IMR-90 (cell line): Measurements from ENCODE around the gene DGKH. TPM values are rescaled to one million over a fixed set of nuclear protein-coding genes. Genes with fewer than 3 reads are reported as not detected.
A peak's percentile ranks its signal among the peaks of the same experiment; 100 is the strongest.

Experiments used
- ATAC-seq: fragments of 200-7000 bp; cut with Tn5 transposase; 2 replicates; pipeline ENCODE4 v1.9.1; 2020; ENCODE audit warnings: low read depth, mild to moderate bottlenecking, moderate library complexity
- BruUV-seq: library from RNA; stranded (reverse); fragments of 400-500 nt; replicated peaks from 2 replicates; lab custom pipeline; 2021; lab: Mats Ljungman, UMichigan
- CTCF ChIA-PET: fragments of 300-600 bp; formaldehyde crosslinking; extraction: SDS; loops from one replicate; lab custom pipeline; 2021; ENCODE audit warnings: antibody characterized with exemption; lab: Yijun Ruan, JAX
- POLR2A ChIA-PET: fragments of 300-600 bp; sonication (Branson Sonifier 250); formaldehyde crosslinking; loops from one replicate; lab custom pipeline; 2022; ENCODE audit warnings: antibody characterized with exemption; ENCODE audit not compliant: unreplicated experiment; lab: Charles Lee
- DNase-seq: peaks from one replicate; pipeline ENCODE4 v3.0.0; 2013
- H2AFZ ChIP-seq: replicated peaks from 2 replicates; pipeline ENCODE3; 2013; ENCODE audit warnings: low read length, mild to moderate bottlenecking; ENCODE audit not compliant: poor library complexity
- H2AK5ac ChIP-seq: 2 replicates; pipeline ENCODE4 v1.6.1; 2013; ENCODE audit warnings: low read depth, low read length, inconsistent platforms
- H2AK9ac ChIP-seq: replicated peaks from 2 replicates; pipeline ENCODE3; 2013; ENCODE audit warnings: mild to moderate bottlenecking, low read depth, low read length, moderate library complexity; ENCODE audit not compliant: poor library complexity
- H2BK120ac ChIP-seq: 2 replicates; pipeline ENCODE4 v1.6.1; 2013; ENCODE audit warnings: low read depth, low read length, inconsistent platforms
- H2BK15ac ChIP-seq: 3 replicates; pipeline ENCODE4 v1.6.1; 2013; ENCODE audit warnings: low read depth, low read length, inconsistent platforms
- H2BK20ac ChIP-seq: 2 replicates; pipeline ENCODE4 v1.6.1; 2013; ENCODE audit warnings: low read depth, mild to moderate bottlenecking, inconsistent platforms, low read length, moderate library complexity
- H2BK5ac ChIP-seq: 2 replicates; pipeline ENCODE4 v1.6.1; 2013; ENCODE audit warnings: mild to moderate bottlenecking, low read depth, low read length, inconsistent platforms; ENCODE audit not compliant: poor library complexity, severe bottlenecking
- H3K14ac ChIP-seq: replicated peaks from 2 replicates; pipeline ENCODE4 v1.6.1; 2013; ENCODE audit warnings: low read depth, low read length, inconsistent platforms
- H3K18ac ChIP-seq: 2 replicates; pipeline ENCODE4 v1.6.1; 2013; ENCODE audit warnings: low read depth, low read length, control low read depth
- H3K23ac ChIP-seq: 2 replicates; pipeline ENCODE4 v1.6.1; 2013; ENCODE audit warnings: low read depth, low read length, inconsistent platforms
- H3K27ac ChIP-seq: 2 replicates; pipeline ENCODE4 v1.5.1; 2013; ENCODE audit warnings: mild to moderate bottlenecking, control low read depth, low read length; ENCODE audit not compliant: insufficient read depth
- H3K27me3 ChIP-seq: 2 replicates; pipeline ENCODE4 v1.6.1; 2013; ENCODE audit warnings: low read length; ENCODE audit not compliant: control insufficient read depth, insufficient read depth
- H3K36me3 ChIP-seq: 2 replicates; pipeline ENCODE4 v1.6.1; 2013; ENCODE audit warnings: low read length, mixed read lengths; ENCODE audit not compliant: control insufficient read depth, insufficient read depth
- H3K4ac ChIP-seq: 2 replicates; pipeline ENCODE4 v1.6.1; 2013; ENCODE audit warnings: low read depth, low read length, inconsistent platforms
- H3K4me1 ChIP-seq: 2 replicates; pipeline ENCODE4 v1.6.1; 2013; ENCODE audit warnings: low read length, mixed read lengths; ENCODE audit not compliant: control insufficient read depth, insufficient read depth
- H3K4me2 ChIP-seq: 2 replicates; pipeline ENCODE4 v1.6.1; 2013; ENCODE audit warnings: low read depth, mild to moderate bottlenecking, control low read depth, low read length, moderate library complexity
- H3K4me3 ChIP-seq: 2 replicates; pipeline ENCODE4 v1.5.1; 2013; ENCODE audit warnings: low read depth, mild to moderate bottlenecking, control low read depth, low read length, moderate library complexity; ENCODE audit not compliant: insufficient read depth
- H3K56ac ChIP-seq: 2 replicates; pipeline ENCODE4 v1.6.1; 2013; ENCODE audit warnings: low read length, inconsistent platforms; ENCODE audit not compliant: insufficient read depth; ENCODE audit errors: extremely low read depth
- H3K79me1 ChIP-seq, 2 experiments: 2 replicates each; pipeline ENCODE4 v1.6.1; 2013; ENCODE audit warnings: low read length in 2 of 2, inconsistent platforms in 1 of 2, low read depth in 1 of 2
- H3K9ac ChIP-seq: 2 replicates; pipeline ENCODE4 v1.6.1; 2013; ENCODE audit warnings: low read depth, low read length, control low read depth
- H3K9me1 ChIP-seq: 2 replicates; pipeline ENCODE4 v1.6.1; 2013; ENCODE audit warnings: low read length, inconsistent platforms; ENCODE audit not compliant: insufficient read depth
- H3K9me3 ChIP-seq: 2 replicates; pipeline ENCODE4 v1.6.1; 2013; ENCODE audit warnings: low read length; ENCODE audit not compliant: control insufficient read depth, insufficient read depth
- H4K20me1 ChIP-seq: 2 replicates; pipeline ENCODE4 v1.6.1; 2013; ENCODE audit warnings: low read length, inconsistent platforms; ENCODE audit not compliant: insufficient read depth
- H4K5ac ChIP-seq: 2 replicates; pipeline ENCODE4 v1.6.1; 2013; ENCODE audit warnings: mild to moderate bottlenecking, low read depth, low read length, control low read depth
- H4K8ac ChIP-seq, 2 experiments: 2 replicates each; pipeline ENCODE4 v1.6.1; 2013; ENCODE audit warnings: low read depth in 2 of 2, low read length in 2 of 2, control low read depth in 1 of 2, inconsistent platforms in 1 of 2
- H4K91ac ChIP-seq: 2 replicates; pipeline ENCODE4 v1.6.1; 2013; ENCODE audit warnings: low read depth, low read length, inconsistent platforms; ENCODE audit not compliant: insufficient read depth
- BHLHE40 ChIP-seq: fragments of 150-350 bp; IDR thresholded peaks from 2 replicates; pipeline ENCODE4 v1.6.1; 2016; ENCODE audit warnings: mild to moderate bottlenecking, low read depth, low read length
- CEBPB ChIP-seq: IDR thresholded peaks from 2 replicates; pipeline ENCODE4 v1.6.1; 2012; ENCODE audit warnings: low read depth, low read length, improper control_type of control experiment
- CHD1 ChIP-seq: IDR thresholded peaks from 2 replicates; pipeline ENCODE4 v1.6.1; 2012; ENCODE audit warnings: low read depth, low read length, improper control_type of control experiment
- CTCF ChIP-seq: conservative IDR thresholded peaks from 2 replicates; pipeline ENCODE4 v1.5.1; 2012; ENCODE audit warnings: mild to moderate bottlenecking, low read depth, low read length, improper control_type of control experiment
- FOS ChIP-seq: fragments of 150-350 bp; IDR thresholded peaks from 2 replicates; pipeline ENCODE4 v1.6.1; 2016; ENCODE audit warnings: low read depth, low read length
- MAFK ChIP-seq: IDR thresholded peaks from 2 replicates; pipeline ENCODE4 v1.6.1; 2012; ENCODE audit warnings: low read depth, low read length, improper control_type of control experiment
- MAZ ChIP-seq: IDR thresholded peaks from 2 replicates; pipeline ENCODE4 v1.6.1; 2012; ENCODE audit warnings: low read depth, mild to moderate bottlenecking, low read length, improper control_type of control experiment, moderate library complexity, borderline replicate concordance
- MXI1 ChIP-seq: IDR thresholded peaks from 2 replicates; pipeline ENCODE4 v1.6.1; 2012; ENCODE audit warnings: low read depth, mild to moderate bottlenecking, low read length, moderate library complexity, borderline replicate concordance
- NFE2L2 ChIP-seq: fragments of 150-350 bp; IDR thresholded peaks from 2 replicates; pipeline ENCODE4 v1.6.1; 2016; ENCODE audit warnings: low read depth, mild to moderate bottlenecking, low read length
- POLR2A ChIP-seq: IDR thresholded peaks from 2 replicates; pipeline ENCODE4 v1.6.1; 2012; ENCODE audit warnings: mild to moderate bottlenecking, low read depth, low read length
- RAD21 ChIP-seq: IDR thresholded peaks from 2 replicates; pipeline ENCODE4 v1.6.1; 2012; ENCODE audit warnings: low read length, improper control_type of control experiment
- RCOR1 ChIP-seq: IDR thresholded peaks from 2 replicates; pipeline ENCODE4 v1.6.1; 2012; ENCODE audit warnings: mild to moderate bottlenecking, low read length, improper control_type of control experiment; ENCODE audit not compliant: insufficient replicate concordance
- RFX5 ChIP-seq: IDR thresholded peaks from 2 replicates; pipeline ENCODE4 v1.8.0; 2012; ENCODE audit warnings: low read depth, mild to moderate bottlenecking, low read length, moderate library complexity
- SMC3 ChIP-seq: fragments of 150-350 bp; IDR thresholded peaks from 2 replicates; pipeline ENCODE4 v1.6.1; 2016; ENCODE audit warnings: low read depth, mild to moderate bottlenecking, antibody characterized with exemption, low read length, moderate library complexity
- USF2 ChIP-seq: fragments of 150-350 bp; IDR thresholded peaks from 2 replicates; pipeline ENCODE4 v1.6.1; 2017; ENCODE audit warnings: mild to moderate bottlenecking, antibody characterized with exemption, low read length, low read depth
- WGBS, 2 experiments: methylation state at CpG; one replicate each; pipeline versions ENCODE4 v1.1.5 to v1.1.7; 2013; ENCODE audit warnings: missing lambda C conversion rate in 2 of 2; ENCODE audit not compliant: insufficient read length in 1 of 2; ENCODE audit errors: extremely low coverage in 2 of 2; 5-methylcytosine and 5-hydroxymethylcytosine counted together
- dilution Hi-C: fragments of 300-500 bp; cut with HindIII; formaldehyde crosslinking; loops from one replicate; pipeline ENCODE4 v1.14.3; 2018; ENCODE audit warnings: low sequenced_read_pairs; ENCODE audit not compliant: unreplicated experiment
- in situ Hi-C: fragments of 300-500 bp; cut with MboI; formaldehyde crosslinking; loops from 3 replicates; pipeline ENCODE4 v1.14.3; 2019; ENCODE audit warnings: low sequenced_read_pairs, inconsistent platforms, mixed read lengths
- intact Hi-C: fragments of 100-400 bp; cut with micrococcal nuclease; formaldehyde crosslinking; loops from 2 replicates; pipeline ENCODE4 v1.10.0; 2022
- polyA plus RNA-seq, 3 experiments: library from polyadenylated mRNA; depleted of rRNA; stranded (reverse); fragments of >200 nt; gene quantifications; 2 replicates each; pipeline ENCODE4 v1.2.3, GENCODE V29; 2012; ENCODE audit warnings: low replicate concordance in 1 of 3
- total RNA-seq: library from RNA; depleted of rRNA; stranded (reverse); fragments of >200 nt; gene quantifications from 2 replicates; pipeline ENCODE4 v1.2.3, GENCODE V29; 2012
- TF ChIP-seq, protein P1 (sequence below): fragments of 150-350 bp; IDR thresholded peaks from 2 replicates; pipeline ENCODE4 v1.6.1; 2016; ENCODE audit warnings: low read depth, mild to moderate bottlenecking, low read length, moderate library complexity, borderline replicate concordance

DGKH gene
- total and polyA plus RNA-seq, 2 of the 4 experiments (the other 2 are of a cell fraction) = 2.0 to 13.4 TPM

- no peak overlapping the region for H3K4me3 ChIP-seq
- TF ChIP-seq CEBPB (no peak), CTCF (no peak), NFE2L2 (no peak), BHLHE40 (no peak), USF2 (no peak), MAFK (no peak), RAD21 (no peak), RFX5 (no peak), FOS (no peak), POLR2A (no peak), MAZ (no peak), RCOR1 (no peak), SMC3 (no peak), CHD1 (no peak), MXI1 (no peak)
- TF ChIP-seq, protein P1, sequence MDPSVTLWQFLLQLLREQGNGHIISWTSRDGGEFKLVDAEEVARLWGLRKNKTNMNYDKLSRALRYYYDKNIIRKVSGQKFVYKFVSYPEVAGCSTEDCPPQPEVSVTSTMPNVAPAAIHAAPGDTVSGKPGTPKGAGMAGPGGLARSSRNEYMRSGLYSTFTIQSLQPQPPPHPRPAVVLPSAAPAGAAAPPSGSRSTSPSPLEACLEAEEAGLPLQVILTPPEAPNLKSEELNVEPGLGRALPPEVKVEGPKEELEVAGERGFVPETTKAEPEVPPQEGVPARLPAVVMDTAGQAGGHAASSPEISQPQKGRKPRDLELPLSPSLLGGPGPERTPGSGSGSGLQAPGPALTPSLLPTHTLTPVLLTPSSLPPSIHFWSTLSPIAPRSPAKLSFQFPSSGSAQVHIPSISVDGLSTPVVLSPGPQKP = no peak
- dilution Hi-C loops = no loop called here
- intact Hi-C loops = no loop called here
- H2BK20ac ChIP-seq = no peak overlapping the region
- DNase-seq = no peak
- H2BK120ac ChIP-seq = no peak overlapping the region
- 0 out of 2 replicates have a peak, but pooled peaks cover 2% of the 10 kb centered on the region for H3K36me3 ChIP-seq
- H3K4me2 ChIP-seq = no peak overlapping the region
- no peaks in the 10 kb centered on the region for H3K9me1 ChIP-seq
- no peak overlapping the region for H4K5ac ChIP-seq
- H3K4me1 ChIP-seq = peaks cover 2% of the 10 kb centered on the region; the same call in 1 of the 2 replicates
- H4K8ac ChIP-seq = no peak overlapping the region
- H3K27me3 ChIP-seq = no peaks in the 10 kb centered on the region
- H3K56ac ChIP-seq = no peak overlapping the region
- no peak for ATAC-seq
- no TSS peak for BruUV-seq
- H4K91ac ChIP-seq = no peak overlapping the region
- ChIA-PET CTCF (no interaction called here), POLR2A (no interaction called here)
- WGBS, 2 experiments = 75% methylated on average over 4 of the region's 5 CpGs; no CpG with 5 or more reads in 1 of the 2 experiments
- no peaks in the 10 kb centered on the region for H3K9me3 ChIP-seq
- no peak overlapping the region for H3K27ac ChIP-seq
- no peak overlapping the region for H2BK15ac ChIP-seq
- no peak overlapping the region for H3K4ac ChIP-seq
- H2AK9ac ChIP-seq = no peak overlapping the region
- no peak overlapping the region for H2BK5ac ChIP-seq
- H3K18ac ChIP-seq = no peak overlapping the region
- no peak overlapping the region for H3K23ac ChIP-seq
- in situ Hi-C loops = no loop called here
- H2AFZ ChIP-seq = no peak overlapping the region
- H2AK5ac ChIP-seq = no peak overlapping the region
- peaks cover 34 to 39% of the 10 kb centered on the region in 2 experiments for H3K79me1 ChIP-seq
- no peaks in the 10 kb centered on the region; the same call in 1 of the 2 replicates for H4K20me1 ChIP-seq
- peak overlapping the region; percentile 0; the same call in 1 of the 2 replicates for H3K14ac ChIP-seq
- no peak overlapping the region for H3K9ac ChIP-seq
Measured at GRCh38 chr13:42078128-42078808, 29.8 kb downstream of the DGKH start.
